HepG2 (cell line): ENCODE results near the gene MAPK12. TPM values are rescaled to one million over a fixed set of nuclear protein-coding genes. Genes with fewer than 3 reads are reported as not detected.

ENCODE experiments used
- ATAC-seq: fragments of 200-7000 bp; cut with Tn5 transposase; 3 replicates; pipeline ENCODE4 v1.9.1; 2020; ENCODE audit warnings: mild to moderate bottlenecking, moderate library complexity
- BruUV-seq: library from RNA; stranded (reverse); fragments of 400-500 nt; replicated peaks from 2 replicates; lab custom pipeline; 2021; lab: Mats Ljungman, UMichigan
- CTCF ChIA-PET: fragments of 300-600 bp; formaldehyde crosslinking; extraction: SDS; loops from one replicate; lab custom pipeline; 2021; ENCODE audit warnings: low total read pairs, inconsistent platforms, low intra/inter-chr PET ratio; lab: Yijun Ruan, JAX
- POLR2A ChIA-PET: fragments of 350-600 bp; sonication (Branson Sonifier 250); formaldehyde crosslinking; loops from one replicate; lab custom pipeline; 2020; ENCODE audit warnings: antibody characterized with exemption, inconsistent platforms; lab: Yijun Ruan, JAX
- DNase-seq: peaks from one replicate; pipeline ENCODE4 v3.0.0-alpha.2; 2015; ENCODE audit warnings: low spot score
- FAIRE-seq: peaks from 3 replicates; lab custom pipeline; 2011; peaks lifted over from hg19 to GRCh38; lab: Jason Lieb, UNC
- H2AFZ ChIP-seq: one replicate; pipeline ENCODE4 v1.6.1; 2011; ENCODE audit warnings: low read length, inconsistent platforms
- H3K27ac ChIP-seq: fragments of 300-600 bp; 3 replicates; pipeline ENCODE4 v1.8.0; 2011; ENCODE audit warnings: mixed run types, mild to moderate bottlenecking, mixed read lengths, low read length, inconsistent platforms; ENCODE audit not compliant: insufficient read depth; ENCODE audit errors: extremely low read length
- H3K27me3 ChIP-seq, 2 experiments: fragments of 200-600 bp in 1 of 2; 2 replicates in 1 of 2; 3 replicates in 1 of 2; pipeline versions ENCODE4 v1.6.0 to v1.8.0; 2011; ENCODE audit warnings: low read length in 2 of 2, mild to moderate bottlenecking in 2 of 2, moderate library complexity in 2 of 2, inconsistent platforms in 1 of 2; ENCODE audit not compliant: insufficient read depth in 2 of 2, control insufficient read depth in 1 of 2
- H3K36me3 ChIP-seq, 2 experiments: fragments of 200-600 bp in 1 of 2; replicated peaks in 1 of 2; 2 replicates in 1 of 2; 3 replicates in 1 of 2; pipeline versions ENCODE4 v1.5.1 to v1.8.0; 2011; ENCODE audit warnings: low read length in 2 of 2, inconsistent platforms in 1 of 2; ENCODE audit not compliant: insufficient read depth in 2 of 2, control insufficient read depth in 1 of 2
- H3K4me1 ChIP-seq: 2 replicates; pipeline ENCODE4 v1.5.1; 2012; ENCODE audit warnings: low read length, inconsistent platforms; ENCODE audit not compliant: insufficient read depth
- H3K4me2 ChIP-seq: 2 replicates; pipeline ENCODE4 v1.6.0; 2011; ENCODE audit warnings: low read depth, low read length, inconsistent platforms
- H3K4me3 ChIP-seq, 3 experiments: fragments of 200-600 bp in 1 of 3; sonication (generic), shearing (Covaris generic) in 1 of 3; replicated peaks in 1 of 3; 2 replicates each; pipeline ENCODE4 v1.5.1; 2011 to 2016; ENCODE audit warnings: low read length in 3 of 3, inconsistent platforms in 2 of 3, low read depth in 2 of 3, mild to moderate bottlenecking in 2 of 3, control low read depth in 1 of 3, mixed read lengths in 1 of 3; ENCODE audit not compliant: insufficient read depth in 1 of 3
- H3K79me2 ChIP-seq: one replicate; pipeline ENCODE4 v1.6.1; 2011; ENCODE audit warnings: low read length, inconsistent platforms; ENCODE audit not compliant: insufficient read depth
- H3K9ac ChIP-seq: 2 replicates; pipeline ENCODE4 v1.6.0; 2011; ENCODE audit warnings: mild to moderate bottlenecking, low read depth, low read length, inconsistent platforms; ENCODE audit not compliant: insufficient read depth
- H3K9me3 ChIP-seq: 2 replicates; pipeline ENCODE4 v1.5.1; 2012; ENCODE audit warnings: mild to moderate bottlenecking, low read length
- H4K20me1 ChIP-seq: 2 replicates; pipeline ENCODE4 v1.6.0; 2011; ENCODE audit warnings: inconsistent platforms, mild to moderate bottlenecking, low read length, moderate library complexity; ENCODE audit not compliant: insufficient read depth
- ADNP ChIP-seq: sonication (generic); formaldehyde crosslinking; IDR thresholded peaks from 2 replicates; pipeline ENCODE4 v1.4.0; 2020; ENCODE audit warnings: missing genetic modification reagents
- MED8 ChIP-seq: sonication (generic); formaldehyde crosslinking; IDR thresholded peaks from 2 replicates; pipeline ENCODE4 v1.8.1; 2023; ENCODE audit warnings: mild to moderate bottlenecking, missing genetic modification reagents; ENCODE audit not compliant: insufficient replicate concordance
- PTBP1 ChIP-seq: fragments of 200-400 bp; formaldehyde crosslinking; IDR thresholded peaks from 2 replicates; pipeline ENCODE4 v1.6.1; 2018; ENCODE audit warnings: low read length, low read depth; ENCODE audit not compliant: poor library complexity, severe bottlenecking
- RBFOX2 ChIP-seq: fragments of 200-400 bp; formaldehyde crosslinking; IDR thresholded peaks from 2 replicates; pipeline ENCODE4 v1.6.1; 2017; ENCODE audit warnings: low read depth, mild to moderate bottlenecking, low read length
- ZMYM3 ChIP-seq: sonication (generic); formaldehyde crosslinking; IDR thresholded peaks from 2 replicates; pipeline ENCODE4 v1.5.1; 2020; ENCODE audit warnings: mild to moderate bottlenecking, missing genetic modification reagents
- ZNF230 ChIP-seq: sonication (generic); formaldehyde crosslinking; IDR thresholded peaks from 2 replicates; pipeline ENCODE4 v1.4.0; 2020; ENCODE audit warnings: mild to moderate bottlenecking, missing genetic modification reagents
- ZNF562 ChIP-seq: sonication (generic); formaldehyde crosslinking; IDR thresholded peaks from 2 replicates; pipeline ENCODE4 v1.8.0; 2022; ENCODE audit warnings: missing genetic modification reagents, borderline replicate concordance
- ZNF598 ChIP-seq: sonication (generic); formaldehyde crosslinking; IDR thresholded peaks from 2 replicates; pipeline ENCODE4 v1.5.1; 2020; ENCODE audit warnings: mild to moderate bottlenecking, missing genetic modification reagents, borderline replicate concordance
- WGBS: methylation state at CpG from one replicate; pipeline ENCODE4 v1.1.6; 2017; ENCODE audit warnings: low lambda C conversion rate; 5-methylcytosine and 5-hydroxymethylcytosine counted together
- in situ Hi-C: cut with HindIII; loops from 2 replicates; pipeline ENCODE4 v1.10.0; 2017; ENCODE audit warnings: low pct_unique_long_range_greater_than_20kb; ENCODE audit not compliant: extremely low pct_ligation_motif_present
- intact Hi-C: fragments of 100-400 bp; cut with micrococcal nuclease; formaldehyde crosslinking; loops from one replicate; pipeline ENCODE4 v1.10.0; 2022; ENCODE audit not compliant: unreplicated experiment
- polyA plus RNA-seq, 8 experiments: library from polyadenylated mRNA; depleted of rRNA in 3 of 8; stranded (reverse) in 7 of 8; unstranded in 1 of 8; fragments of >200 nt; fragmentation: Illumina TruSeq in 4 of 8; extraction: Trizol in 4 of 8; gene quantifications; 2 replicates each; pipeline versions ENCODE4 v1.2.1 to v1.2.3, GENCODE V29; 2011 to 2016; ENCODE audit warnings: low read depth in 4 of 8, missing spikeins in 1 of 8, mixed read lengths in 1 of 8; ENCODE audit not compliant: insufficient read depth in 1 of 8
- total RNA-seq, 5 experiments: library from RNA; depleted of rRNA; stranded (reverse); fragments of >200 nt; fragmentation: Illumina TruSeq; extraction: Trizol; gene quantifications; 2 replicates each; pipeline ENCODE4 v1.2.3, GENCODE V29; 2016; ENCODE audit warnings: low read depth in 1 of 5
- TF ChIP-seq, protein P1 (sequence below): sonication (generic); formaldehyde crosslinking; IDR thresholded peaks from 2 replicates; pipeline ENCODE4 v1.4.0; 2020; ENCODE audit warnings: mild to moderate bottlenecking, missing genetic modification reagents
- TF ChIP-seq, protein P2 (sequence below): sonication (generic); formaldehyde crosslinking; IDR thresholded peaks from 2 replicates; pipeline ENCODE4 v1.9.0; 2022; ENCODE audit warnings: low read depth, missing genetic modification reagents
- TF ChIP-seq, protein P3 (sequence below): sonication (generic); formaldehyde crosslinking; IDR thresholded peaks from 2 replicates; pipeline ENCODE4 v1.4.0; 2020; ENCODE audit warnings: missing genetic modification reagents, mild to moderate bottlenecking, borderline replicate concordance
- TF ChIP-seq, protein P4 (sequence below): sonication (generic); formaldehyde crosslinking; IDR thresholded peaks from 2 replicates; pipeline ENCODE4 v1.5.0; 2020; ENCODE audit warnings: mild to moderate bottlenecking, missing genetic modification reagents, moderate library complexity
- TF ChIP-seq, protein P5 (sequence below): sonication (generic); formaldehyde crosslinking; IDR thresholded peaks from 2 replicates; pipeline ENCODE4 v1.4.0; 2020; ENCODE audit warnings: mild to moderate bottlenecking, missing genetic modification reagents

Gene MAPK12
- total and polyA plus RNA-seq, 2 of the 13 experiments (the other 11 are each of a cell fraction or from before 2014, with no cell fraction given): 22.2 to 23.3 TPM

DNA sequence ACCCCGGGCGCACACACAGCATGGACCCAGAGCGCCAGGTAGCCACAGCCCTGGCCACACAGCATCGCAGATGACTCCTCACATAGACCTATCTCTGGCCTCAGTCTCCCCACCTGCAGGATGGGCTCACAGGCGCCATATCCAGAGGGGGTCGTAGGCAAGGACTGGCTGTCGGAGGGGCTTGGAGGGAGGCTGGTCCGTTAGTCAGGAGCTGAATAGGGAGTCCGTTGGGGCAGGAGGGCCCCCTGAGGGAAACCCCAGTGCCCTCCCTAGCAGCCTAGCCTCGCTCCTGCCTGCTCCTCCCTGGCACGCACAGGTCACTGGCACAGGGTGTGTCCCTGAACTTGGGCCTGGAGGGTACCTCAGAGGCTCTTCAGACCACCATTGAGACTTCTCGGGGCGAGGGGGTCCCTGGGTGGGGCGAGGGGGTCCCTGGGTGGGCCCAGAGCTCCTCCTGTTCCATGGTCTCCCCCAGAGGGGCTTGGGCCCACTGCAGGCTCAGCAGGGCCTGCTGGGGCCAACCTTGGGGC is 44.0 kb upstream of the MAPK12 start:
- peak overlapping the region; percentile 67 for H3K27ac ChIP-seq
- in situ Hi-C loops (no loop called here), intact Hi-C loops (no loop called here)
- ChIA-PET POLR2A (interaction anchor here (1.2 to 6.7 kb wide), 7 partner anchors 8 to 44 kb away, joined by 3 to 126 read pairs (median 7); partner anchors contain the start of gene MAPK12), CTCF (interaction anchor here (1.4 kb wide), 1 partner anchor 29 kb away, joined by 4 read pairs; no protein-coding TSS in a partner anchor)
- FAIRE-seq (no peak), ATAC-seq (no peak), DNase-seq (no peak)
- WGBS: 49% methylated on average over 7 of the region's 14 CpGs
- H3K9ac ChIP-seq: peak overlapping the region; percentile 90
- peaks cover 4% of the 10 kb centered on the region; the same call in 1 of the 2 replicates for H4K20me1 ChIP-seq
- H3K27me3 ChIP-seq: no peaks in the 10 kb centered on the region
- no peaks in the 10 kb centered on the region for H3K9me3 ChIP-seq
- peaks cover 61% of the 10 kb centered on the region for H3K79me2 ChIP-seq
- H3K36me3 ChIP-seq: peaks cover 0 to 2% of the 10 kb centered on the region in 2 experiments; a peak in 1 of 5 replicates
- no peak overlapping the region for H2AFZ ChIP-seq
- H3K4me1 ChIP-seq: peaks cover 82% of the 10 kb centered on the region
- BruUV-seq: no TSS peak
- peak overlapping the region; percentile 90 for H3K4me2 ChIP-seq
- peak overlapping the region; percentile 90 to 95 (median 95) for H3K4me3 ChIP-seq
- TF ChIP-seq, protein P1, sequence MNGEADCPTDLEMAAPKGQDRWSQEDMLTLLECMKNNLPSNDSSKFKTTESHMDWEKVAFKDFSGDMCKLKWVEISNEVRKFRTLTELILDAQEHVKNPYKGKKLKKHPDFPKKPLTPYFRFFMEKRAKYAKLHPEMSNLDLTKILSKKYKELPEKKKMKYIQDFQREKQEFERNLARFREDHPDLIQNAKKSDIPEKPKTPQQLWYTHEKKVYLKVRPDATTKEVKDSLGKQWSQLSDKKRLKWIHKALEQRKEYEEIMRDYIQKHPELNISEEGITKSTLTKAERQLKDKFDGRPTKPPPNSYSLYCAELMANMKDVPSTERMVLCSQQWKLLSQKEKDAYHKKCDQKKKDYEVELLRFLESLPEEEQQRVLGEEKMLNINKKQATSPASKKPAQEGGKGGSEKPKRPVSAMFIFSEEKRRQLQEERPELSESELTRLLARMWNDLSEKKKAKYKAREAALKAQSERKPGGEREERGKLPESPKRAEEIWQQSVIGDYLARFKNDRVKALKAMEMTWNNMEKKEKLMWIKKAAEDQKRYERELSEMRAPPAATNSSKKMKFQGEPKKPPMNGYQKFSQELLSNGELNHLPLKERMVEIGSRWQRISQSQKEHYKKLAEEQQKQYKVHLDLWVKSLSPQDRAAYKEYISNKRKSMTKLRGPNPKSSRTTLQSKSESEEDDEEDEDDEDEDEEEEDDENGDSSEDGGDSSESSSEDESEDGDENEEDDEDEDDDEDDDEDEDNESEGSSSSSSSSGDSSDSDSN: no peak
- TF ChIP-seq ZNF562 (CRISPR knock-in tag) (no peak), ZNF598 (no peak), ZMYM3 (CRISPR knock-in tag) (peak; percentile 93), PTBP1 (no peak), ZNF230 (no peak), ADNP (CRISPR knock-in tag) (0 out of 2 replicates have a peak, but pooled peaks have one; percentile 34), RBFOX2 (peak; percentile 40; the same call in 1 of the 2 replicates), MED8 (CRISPR knock-in tag) (peak; percentile 41)
- TF ChIP-seq, protein P2, sequence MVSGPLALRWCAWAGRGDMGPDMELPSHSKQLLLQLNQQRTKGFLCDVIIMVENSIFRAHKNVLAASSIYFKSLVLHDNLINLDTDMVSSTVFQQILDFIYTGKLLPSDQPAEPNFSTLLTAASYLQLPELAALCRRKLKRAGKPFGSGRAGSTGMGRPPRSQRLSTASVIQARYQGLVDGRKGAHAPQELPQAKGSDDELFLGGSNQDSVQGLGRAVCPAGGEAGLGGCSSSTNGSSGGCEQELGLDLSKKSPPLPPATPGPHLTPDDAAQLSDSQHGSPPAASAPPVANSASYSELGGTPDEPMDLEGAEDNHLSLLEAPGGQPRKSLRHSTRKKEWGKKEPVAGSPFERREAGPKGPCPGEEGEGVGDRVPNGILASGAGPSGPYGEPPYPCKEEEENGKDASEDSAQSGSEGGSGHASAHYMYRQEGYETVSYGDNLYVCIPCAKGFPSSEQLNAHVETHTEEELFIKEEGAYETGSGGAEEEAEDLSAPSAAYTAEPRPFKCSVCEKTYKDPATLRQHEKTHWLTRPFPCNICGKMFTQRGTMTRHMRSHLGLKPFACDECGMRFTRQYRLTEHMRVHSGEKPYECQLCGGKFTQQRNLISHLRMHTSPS (CRISPR knock-in tag): peak; percentile 2; the same call in 1 of the 2 replicates
- TF ChIP-seq, protein P3, sequence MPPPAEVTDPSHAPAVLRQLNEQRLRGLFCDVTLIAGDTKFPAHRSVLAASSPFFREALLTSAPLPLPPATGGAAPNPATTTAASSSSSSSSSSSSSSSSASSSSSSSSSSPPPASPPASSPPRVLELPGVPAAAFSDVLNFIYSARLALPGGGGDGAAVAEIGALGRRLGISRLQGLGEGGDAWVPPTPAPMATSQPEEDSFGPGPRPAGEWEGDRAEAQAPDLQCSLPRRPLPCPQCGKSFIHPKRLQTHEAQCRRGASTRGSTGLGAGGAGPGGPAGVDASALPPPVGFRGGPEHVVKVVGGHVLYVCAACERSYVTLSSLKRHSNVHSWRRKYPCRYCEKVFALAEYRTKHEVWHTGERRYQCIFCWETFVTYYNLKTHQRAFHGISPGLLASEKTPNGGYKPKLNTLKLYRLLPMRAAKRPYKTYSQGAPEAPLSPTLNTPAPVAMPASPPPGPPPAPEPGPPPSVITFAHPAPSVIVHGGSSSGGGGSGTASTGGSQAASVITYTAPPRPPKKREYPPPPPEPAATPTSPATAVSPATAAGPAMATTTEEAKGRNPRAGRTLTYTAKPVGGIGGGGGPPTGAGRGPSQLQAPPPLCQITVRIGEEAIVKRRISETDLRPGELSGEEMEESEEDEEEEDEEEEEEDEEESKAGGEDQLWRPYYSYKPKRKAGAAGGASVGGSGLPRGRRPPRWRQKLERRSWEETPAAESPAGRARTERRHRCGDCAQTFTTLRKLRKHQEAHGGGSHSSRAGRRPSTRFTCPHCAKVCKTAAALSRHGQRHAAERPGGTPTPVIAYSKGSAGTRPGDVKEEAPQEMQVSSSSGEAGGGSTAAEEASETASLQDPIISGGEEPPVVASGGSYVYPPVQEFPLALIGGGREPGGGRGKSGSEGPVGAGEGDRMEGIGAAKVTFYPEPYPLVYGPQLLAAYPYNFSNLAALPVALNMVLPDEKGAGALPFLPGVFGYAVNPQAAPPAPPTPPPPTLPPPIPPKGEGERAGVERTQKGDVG (CRISPR knock-in tag): 0 out of 2 replicates have a peak, but pooled peaks have one; percentile 42
- TF ChIP-seq, protein P4, sequence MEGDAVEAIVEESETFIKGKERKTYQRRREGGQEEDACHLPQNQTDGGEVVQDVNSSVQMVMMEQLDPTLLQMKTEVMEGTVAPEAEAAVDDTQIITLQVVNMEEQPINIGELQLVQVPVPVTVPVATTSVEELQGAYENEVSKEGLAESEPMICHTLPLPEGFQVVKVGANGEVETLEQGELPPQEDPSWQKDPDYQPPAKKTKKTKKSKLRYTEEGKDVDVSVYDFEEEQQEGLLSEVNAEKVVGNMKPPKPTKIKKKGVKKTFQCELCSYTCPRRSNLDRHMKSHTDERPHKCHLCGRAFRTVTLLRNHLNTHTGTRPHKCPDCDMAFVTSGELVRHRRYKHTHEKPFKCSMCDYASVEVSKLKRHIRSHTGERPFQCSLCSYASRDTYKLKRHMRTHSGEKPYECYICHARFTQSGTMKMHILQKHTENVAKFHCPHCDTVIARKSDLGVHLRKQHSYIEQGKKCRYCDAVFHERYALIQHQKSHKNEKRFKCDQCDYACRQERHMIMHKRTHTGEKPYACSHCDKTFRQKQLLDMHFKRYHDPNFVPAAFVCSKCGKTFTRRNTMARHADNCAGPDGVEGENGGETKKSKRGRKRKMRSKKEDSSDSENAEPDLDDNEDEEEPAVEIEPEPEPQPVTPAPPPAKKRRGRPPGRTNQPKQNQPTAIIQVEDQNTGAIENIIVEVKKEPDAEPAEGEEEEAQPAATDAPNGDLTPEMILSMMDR: no peak
- TF ChIP-seq, protein P5, sequence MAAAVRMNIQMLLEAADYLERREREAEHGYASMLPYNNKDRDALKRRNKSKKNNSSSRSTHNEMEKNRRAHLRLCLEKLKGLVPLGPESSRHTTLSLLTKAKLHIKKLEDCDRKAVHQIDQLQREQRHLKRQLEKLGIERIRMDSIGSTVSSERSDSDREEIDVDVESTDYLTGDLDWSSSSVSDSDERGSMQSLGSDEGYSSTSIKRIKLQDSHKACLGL (CRISPR knock-in tag): 0 out of 2 replicates have a peak, but pooled peaks have one; percentile 12
